PC-3 (cell line): ENCODE measurements around the gene MMS19. TPM values are rescaled to one million over a fixed set of nuclear protein-coding genes. Genes with fewer than 3 reads are reported as not detected.

Experiments used
- ATAC-seq: fragments of 200-7000 bp; cut with Tn5 transposase; 2 replicates; pipeline ENCODE4 v1.9.1; 2020; ENCODE audit warnings: mild to moderate bottlenecking, moderate library complexity
- BruUV-seq: library from RNA; stranded (reverse); fragments of 400-500 nt; replicated peaks from 2 replicates; lab custom pipeline; 2021; lab: Mats Ljungman, UMichigan
- CTCF ChIA-PET: fragments of 300-600 bp; sonication (Branson Sonifier 250); formaldehyde crosslinking; loops from one replicate; lab custom pipeline; 2022; ENCODE audit warnings: antibody characterized with exemption; lab: Charles Lee
- POLR2A ChIA-PET: fragments of 300-600 bp; sonication (Branson Sonifier 250); formaldehyde crosslinking; loops from one replicate; lab custom pipeline; 2022; ENCODE audit warnings: antibody characterized with exemption; ENCODE audit not compliant: unreplicated experiment; lab: Charles Lee
- DNase-seq: peaks from one replicate; pipeline ENCODE4 v3.0.0-alpha.2; 2015
- H2AFZ ChIP-seq: fragments of 300-600 bp; sonication (generic); 2 replicates; pipeline ENCODE4 v1.6.0; 2016; ENCODE audit warnings: antibody characterized with exemption, low read length
- H3F3A ChIP-seq: fragments of 300-600 bp; sonication (generic); one replicate; pipeline ENCODE4 v1.6.0; 2017; ENCODE audit warnings: antibody characterized with exemption, low read length, control low read depth, mild to moderate bottlenecking; ENCODE audit not compliant: unreplicated experiment
- H3K27ac ChIP-seq: fragments of 300-600 bp; sonication (generic); 2 replicates; pipeline ENCODE4 v1.5.1; 2016; ENCODE audit warnings: mild to moderate bottlenecking, low read length
- H3K27me3 ChIP-seq: fragments of 300-600 bp; sonication (generic); 2 replicates; pipeline ENCODE4 v1.6.1; 2016; ENCODE audit warnings: low read length, mixed read lengths
- H3K36me3 ChIP-seq: fragments of 300-600 bp; sonication (generic); 2 replicates; pipeline ENCODE4 v1.6.1; 2016; ENCODE audit warnings: low read depth, mixed run types, low read length, mixed read lengths
- H3K4me1 ChIP-seq: fragments of 300-600 bp; sonication (generic); 2 replicates; pipeline ENCODE4 v1.5.1; 2016; ENCODE audit warnings: low read length; ENCODE audit not compliant: insufficient read depth
- H3K4me2 ChIP-seq: fragments of 300-600 bp; sonication (generic); 2 replicates; pipeline ENCODE4 v1.6.0; 2016; ENCODE audit warnings: low read length
- H3K4me3 ChIP-seq: fragments of 300-600 bp; sonication (generic); 2 replicates; pipeline ENCODE4 v1.5.1; 2016; ENCODE audit warnings: mild to moderate bottlenecking, low read length, mixed read lengths
- H3K79me2 ChIP-seq: fragments of 300-600 bp; sonication (generic); 2 replicates; pipeline ENCODE4 v1.6.1; 2017; ENCODE audit warnings: low read length, mixed read lengths
- H3K9ac ChIP-seq: fragments of 300-600 bp; sonication (generic); 2 replicates; pipeline ENCODE4 v1.6.0; 2016; ENCODE audit warnings: mild to moderate bottlenecking, low read length
- H3K9me2 ChIP-seq: fragments of 300-600 bp; sonication (generic); replicated peaks from 2 replicates; pipeline ENCODE4 v1.6.1; 2016; ENCODE audit warnings: mixed run types, low read length, mixed read lengths
- H3K9me3 ChIP-seq: fragments of 300-600 bp; sonication (generic); 2 replicates; pipeline ENCODE4 v1.6.1; 2016; ENCODE audit warnings: low read length, mixed read lengths
- H4K20me1 ChIP-seq: fragments of 300-600 bp; sonication (generic); 2 replicates; pipeline ENCODE4 v1.6.1; 2016; ENCODE audit warnings: low read length, mixed read lengths
- CTCF ChIP-seq: fragments of 300-600 bp; sonication (generic); conservative IDR thresholded peaks from 2 replicates; pipeline ENCODE4 v1.5.1; 2017; ENCODE audit warnings: antibody characterized with exemption, low read depth, mild to moderate bottlenecking, low read length
- EZH2 ChIP-seq: fragments of 300-600 bp; sonication (generic); IDR thresholded peaks from one replicate; pipeline ENCODE4 v1.6.1; 2017; ENCODE audit warnings: antibody characterized with exemption, mild to moderate bottlenecking, low read length; ENCODE audit not compliant: unreplicated experiment
- EZH2phosphoT487 ChIP-seq: fragments of 300-600 bp; sonication (generic); IDR thresholded peaks from 2 replicates; pipeline ENCODE4 v1.6.1; 2018; ENCODE audit warnings: mild to moderate bottlenecking, antibody characterized with exemption, low read length, borderline replicate concordance
- intact Hi-C: fragments of 100-400 bp; cut with micrococcal nuclease; formaldehyde crosslinking; loops from 2 replicates; pipeline ENCODE4 v1.9.0; 2023
- total RNA-seq: library from RNA; depleted of rRNA; stranded (reverse); fragments of >200 nt; gene quantifications from 2 replicates; pipeline ENCODE4 v1.2.3, GENCODE V29; 2014

MMS19 gene
- total RNA-seq, 1 experiment from 2014 or later = 78.2 TPM

DNA sequence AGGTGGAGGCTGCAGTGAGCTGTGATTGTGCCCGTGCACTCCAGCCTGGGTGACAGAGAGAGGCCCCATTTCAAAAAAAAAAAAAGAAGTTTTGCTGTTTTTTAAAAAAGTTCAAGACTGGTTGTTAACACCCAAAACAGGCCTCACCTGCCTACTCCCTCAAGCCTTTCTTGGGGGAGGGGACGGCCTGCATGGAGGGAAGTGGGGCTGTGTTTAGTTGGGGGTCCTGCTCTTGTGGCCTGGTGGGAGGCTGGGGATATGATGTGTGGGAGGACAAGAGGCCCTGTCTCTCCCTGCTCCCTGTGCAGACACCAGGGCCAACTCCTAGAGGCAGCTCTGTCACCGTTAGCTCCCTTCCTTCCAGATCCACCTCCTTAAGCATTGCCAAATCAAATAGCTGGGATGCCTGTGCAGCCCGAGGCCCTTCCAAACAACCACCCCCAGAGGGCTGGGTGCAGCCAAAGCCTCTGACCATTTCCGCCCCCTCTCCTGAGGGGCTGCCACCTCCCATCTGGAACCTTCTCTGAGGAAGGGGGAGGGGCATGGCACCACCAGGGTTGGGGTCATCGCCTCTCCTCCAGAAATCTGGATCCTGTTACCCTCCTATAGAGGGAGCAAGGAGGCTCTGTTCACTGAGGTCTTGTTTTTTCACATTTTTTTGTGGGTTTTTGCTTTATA, 41.4 kb upstream of the MMS19 start:
- Histone ChIP-seq H3K27me3 (no peaks in the 10 kb centered on the region), H3K79me2 (peaks cover 15% of the 10 kb centered on the region; the same call in 1 of the 2 replicates), H2AFZ (no peak overlapping the region), H3K4me1 (peaks cover 41% of the 10 kb centered on the region), H4K20me1 (no peaks in the 10 kb centered on the region), H3K9me3 (no peaks in the 10 kb centered on the region), H3K27ac (no peak overlapping the region), H3K4me3 (no peak overlapping the region), H3K36me3 (no peaks in the 10 kb centered on the region; the same call in 1 of the 2 replicates), H3K9ac (no peak overlapping the region), H3K9me2 (no peaks in the 10 kb centered on the region), H3F3A (no peaks in the 10 kb centered on the region), H3K4me2 (no peak overlapping the region)
- intact Hi-C loops = loop anchor here (5.0 kb wide), 2 partner anchors 57 to 77 kb away; no protein-coding TSS in a partner anchor
- peak; percentile 3 for ATAC-seq
- DNase-seq = peak; percentile 20
- TF ChIP-seq EZH2 (no peak), CTCF (peak; percentile 15; the same call in 1 of the 2 replicates), EZH2phosphoT487 (no peak)
- POLR2A ChIA-PET = interaction anchor here (0.6 kb wide), 1 partner anchor 270 kb away, joined by 4 read pairs; no protein-coding TSS in a partner anchor
- BruUV-seq = no TSS peak
- CTCF ChIA-PET = no interaction called here

GRCh38 chr10:97538839-97539238, 40.6 kb upstream of the MMS19 start:
- Histone ChIP-seq H2AFZ (no peak overlapping the region), H3K27ac (no peak overlapping the region), H4K20me1 (no peaks in the 10 kb centered on the region), H3K4me3 (no peak overlapping the region), H3K4me1 (peaks cover 41% of the 10 kb centered on the region), H3K79me2 (peaks cover 15% of the 10 kb centered on the region; the same call in 1 of the 2 replicates), H3K4me2 (no peak overlapping the region), H3K36me3 (no peaks in the 10 kb centered on the region; the same call in 1 of the 2 replicates), H3F3A (no peaks in the 10 kb centered on the region), H3K27me3 (no peaks in the 10 kb centered on the region), H3K9ac (no peak overlapping the region), H3K9me3 (no peaks in the 10 kb centered on the region), H3K9me2 (no peaks in the 10 kb centered on the region)
- TF ChIP-seq CTCF = no peak
- TF ChIP-seq EZH2 = no peak
- no peak for TF ChIP-seq EZH2phosphoT487
- DNase-seq = peak; percentile 15
- BruUV-seq = no TSS peak
- ATAC-seq = no peak
- intact Hi-C loops = loop anchor here (5.0 kb wide), 1 partner anchor 77 kb away; no protein-coding TSS in a partner anchor
- POLR2A ChIA-PET = no interaction called here
- CTCF ChIA-PET = no interaction called here

GRCh38 chr10:97538411-97538810, 40.2 kb upstream of the MMS19 start:
- no peak for TF ChIP-seq EZH2phosphoT487
- no peak for TF ChIP-seq CTCF
- no peak for TF ChIP-seq EZH2
- no peaks in the 10 kb centered on the region; the same call in 1 of the 2 replicates for H3K36me3 ChIP-seq
- no peak overlapping the region for H3K9ac ChIP-seq
- no peaks in the 10 kb centered on the region for H3F3A ChIP-seq
- no peaks in the 10 kb centered on the region for H3K9me2 ChIP-seq
- peaks cover 36% of the 10 kb centered on the region for H3K4me1 ChIP-seq
- no peaks in the 10 kb centered on the region for H4K20me1 ChIP-seq
- no peak overlapping the region for H3K4me3 ChIP-seq
- DNase-seq (no peak), ATAC-seq (no peak)
- intact Hi-C loops = loop anchor here (5.0 kb wide), 1 partner anchor 76 kb away; no protein-coding TSS in a partner anchor
- H3K4me2 ChIP-seq = no peak overlapping the region
- ChIA-PET CTCF (no interaction called here), POLR2A (no interaction called here)
- H3K27ac ChIP-seq = no peak overlapping the region
- H3K9me3 ChIP-seq = no peaks in the 10 kb centered on the region
- peaks cover 12% of the 10 kb centered on the region; the same call in 1 of the 2 replicates for H3K79me2 ChIP-seq
- H3K27me3 ChIP-seq = no peaks in the 10 kb centered on the region
- H2AFZ ChIP-seq = no peak overlapping the region
- BruUV-seq = no TSS peak
